CD4-positive, CD25-positive, alpha-beta regulatory T cell (primary cell): ENCODE results near the gene EML1. TPM values are rescaled to one million over a fixed set of nuclear protein-coding genes. Genes with fewer than 3 reads are reported as not detected.

Experiments used
- ATAC-seq, 2 donors: fragments of 150-1000 bp; cut with Tn5 transposase; one replicate each; pipeline ENCODE4 v1.10.0; 2021; ENCODE audit warnings: low read depth in 2 of 2, moderate number of reproducible peaks in 2 of 2, moderate library complexity in 1 of 2
- DNase-seq, 3 donors: peaks; one replicate each; pipeline versions ENCODE4 v3.0.0 to v3.0.0-alpha.2; 2012 to 2022; ENCODE audit warnings: mixed read lengths in 1 of 3
- H3K27ac ChIP-seq: one replicate; pipeline ENCODE4 v1.7.0; 2013; ENCODE audit warnings: mild to moderate bottlenecking, low read length; ENCODE audit not compliant: insufficient read depth, poor library complexity, severe bottlenecking
- H3K27me3 ChIP-seq: one replicate; pipeline ENCODE4 v1.7.0; 2013; ENCODE audit warnings: low read length; ENCODE audit not compliant: control insufficient read depth, insufficient read depth
- H3K36me3 ChIP-seq: one replicate; pipeline ENCODE4 v1.7.0; 2013; ENCODE audit warnings: mild to moderate bottlenecking, low read length, moderate library complexity; ENCODE audit not compliant: control insufficient read depth, insufficient read depth
- H3K4me1 ChIP-seq: 2 replicates; pipeline ENCODE4 v1.7.0; 2013; ENCODE audit warnings: mild to moderate bottlenecking, low read length; ENCODE audit not compliant: insufficient read depth, control insufficient read depth, poor library complexity, severe bottlenecking
- H3K4me3 ChIP-seq: one replicate; pipeline ENCODE4 v1.7.0; 2013; ENCODE audit warnings: low read depth, mild to moderate bottlenecking, low read length, moderate library complexity
- H3K9me3 ChIP-seq, 2 experiments: 1 replicate in 1 of 2; 2 replicates in 1 of 2; pipeline ENCODE4 v1.7.0; 2013; ENCODE audit warnings: low read length in 2 of 2, mild to moderate bottlenecking in 1 of 2, moderate library complexity in 1 of 2; ENCODE audit not compliant: control insufficient read depth in 2 of 2
- H3K27ac Mint-ChIP-seq, 3 donors: one replicate each; pipeline ENCODE4 v1.8.0; 2020 to 2022; ENCODE audit warnings: mild to moderate bottlenecking in 3 of 3, mixed read lengths in 3 of 3, moderate library complexity in 2 of 3
- H3K27me3 Mint-ChIP-seq: one replicate; pipeline ENCODE4 v1.8.0; 2022; ENCODE audit warnings: mild to moderate bottlenecking, mixed read lengths
- H3K36me3 Mint-ChIP-seq: one replicate; pipeline ENCODE4 v1.8.0; 2020; ENCODE audit warnings: mixed read lengths
- H3K4me1 Mint-ChIP-seq, 4 donors: one replicate each; pipeline ENCODE4 v1.8.0; 2020 to 2022; ENCODE audit warnings: mixed read lengths in 4 of 4, mild to moderate bottlenecking in 1 of 4
- H3K4me3 Mint-ChIP-seq, 4 donors: one replicate each; pipeline ENCODE4 v1.8.0; 2020 to 2022; ENCODE audit warnings: mild to moderate bottlenecking in 4 of 4, mixed read lengths in 4 of 4, moderate library complexity in 3 of 4
- H3K9me3 Mint-ChIP-seq, 7 donors: one replicate each; pipeline ENCODE4 v1.8.0; 2020 to 2022; ENCODE audit warnings: mixed read lengths in 7 of 7, mild to moderate bottlenecking in 3 of 7, moderate library complexity in 2 of 7
- polyA plus RNA-seq, 4 donors: library from polyadenylated mRNA; unstranded; fragments of 300-500 nt; fragmentation: Illumina TruSeq; gene quantifications; one replicate each; pipeline ENCODE4 v1.2.3, GENCODE V29; 2021
- total RNA-seq: library from RNA; stranded (reverse); gene quantifications from one replicate; pipeline ENCODE4 v1.2.3, GENCODE V29; 2022

The EML1 gene
- total and polyA plus RNA-seq, 5 donors from 2014 or later = not detected

- Mint-ChIP-seq H3K9me3 (peaks cover 0 to 2% (median 0%) of the 10 kb centered on the region in 7 donors), H3K4me3 (peak overlapping the region in 2 of 4 donors; percentile 47 to 54), H3K4me1 (peaks cover 6 to 26% (median 8%) of the 10 kb centered on the region in 4 donors), H3K36me3 (no peaks in the 10 kb centered on the region), H3K27ac (no peak overlapping the region), H3K27me3 (peaks cover 31% of the 10 kb centered on the region)
- Histone ChIP-seq H3K27me3 (peaks cover 4% of the 10 kb centered on the region), H3K9me3 (no peaks in the 10 kb centered on the region), H3K4me3 (no peak overlapping the region), H3K4me1 (peaks cover 6% of the 10 kb centered on the region), H3K27ac (no peak overlapping the region), H3K36me3 (no peaks in the 10 kb centered on the region)
- DNase-seq (peak in 1 of 3 donors; percentile 16), ATAC-seq (no peak)
These were observed 26.3 kb downstream of the EML1 start for GRCh38 chr14:99819514-99819913.

DNA sequence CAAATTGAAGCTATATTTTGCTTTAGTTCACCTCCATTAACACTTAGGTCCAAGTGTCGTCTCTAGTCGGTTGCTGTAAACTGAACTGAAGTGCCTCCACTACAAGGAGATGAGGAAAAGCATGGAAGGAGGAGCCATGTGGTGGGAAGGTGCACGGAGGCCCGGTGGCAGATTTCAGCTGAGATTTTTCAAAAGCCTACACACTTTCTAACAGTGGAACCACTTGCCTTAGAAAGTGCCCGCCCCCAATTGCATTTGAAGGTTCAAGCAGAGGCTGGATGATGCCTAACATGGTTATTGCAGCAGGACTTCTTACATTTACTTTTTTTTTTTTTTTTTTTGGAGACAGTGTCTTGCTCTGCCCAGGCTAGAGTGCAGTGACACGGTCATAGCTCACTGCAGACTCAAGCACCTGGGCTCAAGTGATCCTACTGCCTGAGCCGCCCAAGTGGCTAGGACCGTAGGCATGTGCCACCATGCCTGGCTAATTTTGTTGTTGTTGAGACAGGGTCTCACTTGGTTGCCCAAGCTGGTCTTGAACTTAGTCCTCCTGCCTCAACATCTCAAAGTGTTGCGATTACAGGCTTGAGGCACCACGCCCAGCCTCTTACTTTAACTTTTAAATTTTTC, 27.6 kb downstream of the EML1 start:
- Mint-ChIP-seq H3K9me3 (peaks cover 0 to 2% (median 0%) of the 10 kb centered on the region in 7 donors), H3K4me3 (no peak overlapping the region), H3K36me3 (no peaks in the 10 kb centered on the region), H3K4me1 (peaks cover 6 to 26% (median 8%) of the 10 kb centered on the region in 4 donors), H3K27me3 (peaks cover 24% of the 10 kb centered on the region), H3K27ac (no peak overlapping the region)
- H3K9me3 ChIP-seq = no peaks in the 10 kb centered on the region
- H3K27me3 ChIP-seq = peaks cover 4% of the 10 kb centered on the region
- no peak for DNase-seq
- H3K27ac ChIP-seq = no peak overlapping the region
- ATAC-seq = no peak
- no peaks in the 10 kb centered on the region for H3K36me3 ChIP-seq
- peaks cover 6% of the 10 kb centered on the region for H3K4me1 ChIP-seq
- H3K4me3 ChIP-seq = no peak overlapping the region

DNA sequence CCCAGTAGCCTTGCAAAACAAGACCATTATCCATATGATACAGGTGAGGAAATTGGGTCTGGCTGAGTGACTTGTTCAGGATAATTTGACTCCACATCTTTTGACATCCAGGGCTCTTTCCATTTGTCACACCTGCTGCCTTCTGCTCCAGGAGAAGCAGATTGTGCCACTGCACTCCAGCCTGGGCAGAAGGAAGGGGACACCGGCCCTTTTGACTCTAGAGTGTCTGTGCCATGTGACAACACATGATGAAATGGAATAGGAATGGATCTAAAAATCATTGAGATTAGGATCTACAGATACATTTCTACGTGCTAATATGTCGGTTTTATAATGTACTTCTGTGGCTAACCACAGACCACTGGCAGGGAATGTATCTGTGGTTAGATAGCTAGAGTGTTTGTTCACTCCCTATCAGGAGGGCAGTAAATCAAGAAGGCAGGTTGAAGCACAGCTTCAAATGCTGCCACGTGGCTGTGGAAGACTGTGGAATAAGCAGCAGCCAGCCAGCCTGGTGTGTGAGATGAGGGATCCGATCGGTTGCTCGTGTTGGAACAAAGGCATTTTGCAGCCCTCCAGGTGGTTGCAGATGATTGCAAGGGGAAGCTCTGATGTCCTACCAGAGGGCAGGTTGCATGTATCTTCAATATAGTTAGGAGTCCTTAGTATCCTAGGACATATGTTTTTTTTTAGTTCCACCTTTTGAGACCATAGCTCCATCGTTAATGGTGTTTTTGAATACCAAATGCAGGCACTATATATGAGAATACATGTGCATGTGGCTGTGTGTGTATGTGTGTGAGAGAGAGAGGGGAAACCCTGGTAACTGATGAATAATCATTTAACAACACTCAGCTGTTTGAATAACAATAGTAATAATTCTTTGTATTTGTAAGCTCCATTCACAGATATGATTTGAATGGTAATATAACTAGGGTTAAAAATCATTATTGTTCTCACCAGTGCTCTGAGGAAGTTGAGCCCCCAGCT, 28.6 kb downstream of the EML1 start:
- peaks cover 6% of the 10 kb centered on the region for H3K4me1 ChIP-seq
- H3K9me3 Mint-ChIP-seq = peaks cover 0 to 2% (median 0%) of the 10 kb centered on the region in 7 donors
- peak in 1 of 3 donors; percentile 13 for DNase-seq
- peak overlapping the region in 1 of 4 donors; percentile 4 for H3K4me3 Mint-ChIP-seq
- H3K36me3 Mint-ChIP-seq = no peaks in the 10 kb centered on the region
- H3K4me1 Mint-ChIP-seq = peaks cover 6 to 26% (median 8%) of the 10 kb centered on the region in 4 donors
- peaks cover 25% of the 10 kb centered on the region for H3K27me3 Mint-ChIP-seq
- H3K27ac ChIP-seq = no peak overlapping the region
- no peaks in the 10 kb centered on the region for H3K36me3 ChIP-seq
- H3K27ac Mint-ChIP-seq = no peak overlapping the region
- H3K4me3 ChIP-seq = no peak overlapping the region
- peaks cover 4% of the 10 kb centered on the region for H3K27me3 ChIP-seq
- no peaks in the 10 kb centered on the region for H3K9me3 ChIP-seq
- peak in 1 of 2 donors; percentile 28 for ATAC-seq

GRCh38 chr14:99822800-99823455, 29.7 kb downstream of the EML1 start:
- H3K4me1 Mint-ChIP-seq = peaks cover 6 to 26% (median 8%) of the 10 kb centered on the region in 4 donors
- H3K4me3 Mint-ChIP-seq = no peak overlapping the region
- no peak for DNase-seq
- Histone ChIP-seq H3K4me3 (no peak overlapping the region), H3K27me3 (peaks cover 4% of the 10 kb centered on the region), H3K27ac (no peak overlapping the region), H3K9me3 (no peaks in the 10 kb centered on the region), H3K4me1 (peaks cover 6% of the 10 kb centered on the region), H3K36me3 (no peaks in the 10 kb centered on the region)
- peaks cover 0 to 2% (median 0%) of the 10 kb centered on the region in 7 donors for H3K9me3 Mint-ChIP-seq
- H3K27me3 Mint-ChIP-seq = peaks cover 25% of the 10 kb centered on the region
- no peak for ATAC-seq
- H3K36me3 Mint-ChIP-seq = no peaks in the 10 kb centered on the region
- H3K27ac Mint-ChIP-seq = no peak overlapping the region

DNA sequence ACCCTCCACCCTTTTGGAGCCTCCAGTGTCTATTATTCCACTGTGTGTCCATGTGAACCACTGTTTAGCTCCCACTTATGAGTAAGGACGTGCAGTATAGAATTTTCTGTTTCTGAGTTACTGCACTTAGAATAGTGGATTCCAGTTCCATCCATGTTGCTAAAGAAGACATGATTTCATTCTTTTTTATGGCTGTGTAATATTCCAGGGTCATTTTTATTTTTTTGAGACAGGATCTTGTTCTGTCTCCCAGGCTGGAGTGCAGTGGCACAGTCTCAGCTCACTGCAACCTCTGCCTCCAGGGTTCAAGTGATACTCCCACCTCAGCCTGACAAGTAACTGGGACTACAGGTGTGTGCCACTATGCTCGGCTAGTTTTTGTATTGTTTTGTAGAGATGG, 31.6 kb downstream of the EML1 start:
- ATAC-seq (no peak), DNase-seq (no peak)
- Histone ChIP-seq H3K27ac (no peak overlapping the region), H3K4me3 (no peak overlapping the region), H3K4me1 (peaks cover 6% of the 10 kb centered on the region), H3K36me3 (no peaks in the 10 kb centered on the region), H3K27me3 (peaks cover 10% of the 10 kb centered on the region), H3K9me3 (no peaks in the 10 kb centered on the region)
- Mint-ChIP-seq H3K4me3 (no peak overlapping the region), H3K27ac (peak overlapping the region in 1 of 3 donors; percentile 40), H3K36me3 (no peaks in the 10 kb centered on the region), H3K4me1 (peaks cover 6 to 23% (median 8%) of the 10 kb centered on the region in 4 donors), H3K9me3 (peaks cover 0 to 2% (median 0%) of the 10 kb centered on the region in 7 donors), H3K27me3 (peaks cover 34% of the 10 kb centered on the region)

DNA sequence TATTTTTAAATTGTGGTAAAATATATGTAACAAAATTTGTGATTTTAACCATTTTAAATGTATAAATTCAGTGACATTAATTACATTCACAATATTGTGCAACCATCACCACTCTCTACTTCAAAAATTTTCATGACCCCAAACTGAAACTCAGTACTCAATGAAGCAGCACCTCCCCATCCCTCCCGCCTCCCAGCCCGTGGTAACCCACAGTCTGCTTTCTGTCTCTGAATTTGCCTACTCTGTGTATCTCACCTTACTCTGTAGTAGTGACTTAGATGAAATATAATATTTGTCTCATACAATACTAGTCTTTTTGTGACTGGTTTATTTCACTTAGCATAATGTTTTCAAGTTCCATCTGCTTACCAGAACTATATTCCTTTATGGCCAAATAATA, 36.2 kb downstream of the EML1 start:
- DNase-seq = no peak
- H3K4me1 ChIP-seq = no peaks in the 10 kb centered on the region
- H3K9me3 ChIP-seq = no peaks in the 10 kb centered on the region
- no peaks in the 10 kb centered on the region for H3K36me3 ChIP-seq
- no peak for ATAC-seq
- H3K27ac ChIP-seq = no peak overlapping the region
- Mint-ChIP-seq H3K4me1 (no peaks in the 10 kb centered on the region), H3K27me3 (peaks cover 45% of the 10 kb centered on the region), H3K9me3 (no peaks in the 10 kb centered on the region), H3K4me3 (no peak overlapping the region), H3K27ac (no peak overlapping the region), H3K36me3 (no peaks in the 10 kb centered on the region)
- H3K27me3 ChIP-seq = peaks cover 14% of the 10 kb centered on the region
- H3K4me3 ChIP-seq = no peak overlapping the region

- H3K4me1 ChIP-seq = no peaks in the 10 kb centered on the region
- no peaks in the 10 kb centered on the region for H3K9me3 ChIP-seq
- Mint-ChIP-seq H3K4me3 (no peak overlapping the region), H3K27ac (no peak overlapping the region), H3K4me1 (no peaks in the 10 kb centered on the region), H3K36me3 (no peaks in the 10 kb centered on the region), H3K27me3 (peaks cover 55% of the 10 kb centered on the region), H3K9me3 (no peaks in the 10 kb centered on the region)
- no peaks in the 10 kb centered on the region for H3K36me3 ChIP-seq
- DNase-seq (no peak), ATAC-seq (no peak)
- H3K27me3 ChIP-seq = peaks cover 22% of the 10 kb centered on the region
- H3K4me3 ChIP-seq = no peak overlapping the region
- H3K27ac ChIP-seq = no peak overlapping the region
These were observed 38.1 kb downstream of the EML1 start for GRCh38 chr14:99831303-99831702.
